ENCODE results near the gene AIF1L. TPM values are rescaled to one million over a fixed set of nuclear protein-coding genes. Genes with fewer than 3 reads are reported as not detected.

The AIF1L gene
- total RNA-seq, 1 donor from 2014 or later, result 23.7 TPM

DNA sequence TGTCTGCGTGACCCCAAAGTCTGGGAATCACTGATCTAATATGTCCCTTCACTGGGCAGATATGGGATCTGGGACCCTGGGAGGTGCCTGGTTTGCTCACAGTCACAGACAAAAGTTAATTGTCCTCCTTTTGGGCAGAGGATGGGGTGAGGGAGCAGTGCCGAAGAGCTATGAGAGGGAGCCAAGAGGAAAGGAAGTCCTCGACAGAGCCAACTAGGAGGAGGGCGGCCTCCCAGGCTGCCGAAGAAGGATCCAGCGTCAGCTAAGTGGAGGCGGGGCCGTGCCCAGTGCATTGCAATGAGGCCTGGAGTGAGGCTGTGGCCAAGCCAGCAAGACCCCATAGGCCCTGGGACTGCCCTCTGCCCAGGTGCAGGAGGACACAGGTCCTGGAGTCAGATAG lies 11.4 kb downstream of the AIF1L start:
- Mint-ChIP-seq H3K27me3 (ENCODE audit: low read depth, unreplicated experiment) (peaks cover 13% of the 10 kb centered on the region), H3K36me3 (ENCODE audit: low read depth, unreplicated experiment) (no peaks in the 10 kb centered on the region), H3K27ac (ENCODE audit: unreplicated experiment) (no peak overlapping the region), H3K4me1 (ENCODE audit: low read depth, unreplicated experiment) (peaks cover 13% of the 10 kb centered on the region), H3K9me3 (ENCODE audit: unreplicated experiment) (peaks cover 3% of the 10 kb centered on the region), H3K4me3 (ENCODE audit: unreplicated experiment) (no peak overlapping the region)
- Histone ChIP-seq H4K20me1 (ENCODE audit: insufficient read depth, low read length) (no peaks in the 10 kb centered on the region), H2AFZ (ENCODE audit: low read depth, low read length) (no peak overlapping the region), H3K36me3 (ENCODE audit: insufficient read depth, low read length) (no peaks in the 10 kb centered on the region), H3K9ac (ENCODE audit: low read length) (no peak overlapping the region), H3K4me2 (ENCODE audit: low read length) (no peak overlapping the region), H3K27ac (ENCODE audit: low read depth, low read length) (no peak overlapping the region), H3K4me1 (ENCODE audit: insufficient read depth, low read length) (peaks cover 5% of the 10 kb centered on the region), H3K27me3 (ENCODE audit: insufficient read depth, low read length) (no peaks in the 10 kb centered on the region), H3K4me3 (ENCODE audit: insufficient read depth, low read depth, low read length) (no peak overlapping the region), H3K9me3 (ENCODE audit: insufficient read depth, low read depth, low read length) (no peaks in the 10 kb centered on the region), H3K79me2 (ENCODE audit: insufficient read depth, low read length) (no peaks in the 10 kb centered on the region)
- FAIRE-seq, result no peak
- TF ChIP-seq, protein P1, sequence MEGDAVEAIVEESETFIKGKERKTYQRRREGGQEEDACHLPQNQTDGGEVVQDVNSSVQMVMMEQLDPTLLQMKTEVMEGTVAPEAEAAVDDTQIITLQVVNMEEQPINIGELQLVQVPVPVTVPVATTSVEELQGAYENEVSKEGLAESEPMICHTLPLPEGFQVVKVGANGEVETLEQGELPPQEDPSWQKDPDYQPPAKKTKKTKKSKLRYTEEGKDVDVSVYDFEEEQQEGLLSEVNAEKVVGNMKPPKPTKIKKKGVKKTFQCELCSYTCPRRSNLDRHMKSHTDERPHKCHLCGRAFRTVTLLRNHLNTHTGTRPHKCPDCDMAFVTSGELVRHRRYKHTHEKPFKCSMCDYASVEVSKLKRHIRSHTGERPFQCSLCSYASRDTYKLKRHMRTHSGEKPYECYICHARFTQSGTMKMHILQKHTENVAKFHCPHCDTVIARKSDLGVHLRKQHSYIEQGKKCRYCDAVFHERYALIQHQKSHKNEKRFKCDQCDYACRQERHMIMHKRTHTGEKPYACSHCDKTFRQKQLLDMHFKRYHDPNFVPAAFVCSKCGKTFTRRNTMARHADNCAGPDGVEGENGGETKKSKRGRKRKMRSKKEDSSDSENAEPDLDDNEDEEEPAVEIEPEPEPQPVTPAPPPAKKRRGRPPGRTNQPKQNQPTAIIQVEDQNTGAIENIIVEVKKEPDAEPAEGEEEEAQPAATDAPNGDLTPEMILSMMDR (IDR thresholded peaks at IDR 0.05; ENCODE audit: insufficient read depth, low read depth, low read length), result no peak
- TF ChIP-seq EZH2 (IDR thresholded peaks at IDR 0.05; ENCODE audit: insufficient read depth, low read length), result no peak
- DNase-seq (ENCODE audit: low read depth), result no peak

DNA sequence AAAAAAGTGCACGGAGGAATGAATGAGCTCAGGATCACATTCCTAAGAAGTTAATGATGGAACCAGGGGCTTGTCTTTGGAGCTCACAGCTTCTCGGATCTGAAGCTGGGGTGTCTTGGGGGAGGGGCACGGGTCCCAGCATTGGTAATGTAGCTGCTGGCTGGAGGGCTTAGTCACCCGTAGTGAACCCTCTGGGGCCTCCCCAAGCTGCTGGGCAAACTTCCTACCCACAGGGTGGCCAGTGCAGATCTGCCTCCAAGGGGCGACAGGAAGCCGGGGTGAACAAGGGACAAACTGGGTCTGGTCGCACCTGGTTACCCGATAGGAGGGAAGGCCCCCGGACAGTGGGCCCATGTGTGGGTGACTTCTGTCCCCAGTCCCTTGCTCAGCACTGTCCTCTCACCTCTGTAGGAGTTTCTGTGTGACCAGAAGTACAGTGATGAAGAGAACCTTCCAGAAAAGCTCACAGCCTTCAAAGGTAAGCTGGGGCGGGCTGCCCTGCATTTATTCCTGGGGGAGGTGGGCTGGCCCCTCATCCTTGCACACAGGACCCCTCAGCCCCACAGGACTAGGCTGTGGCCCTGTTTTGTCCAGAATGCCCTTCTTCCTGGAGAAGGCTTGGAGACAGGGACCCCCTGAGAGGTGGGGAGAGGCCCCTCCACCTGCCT lies 15.0 kb downstream of the AIF1L start:
- H3K4me3 ChIP-seq (ENCODE audit: insufficient read depth, low read depth, low read length), result no peak overlapping the region

DNA sequence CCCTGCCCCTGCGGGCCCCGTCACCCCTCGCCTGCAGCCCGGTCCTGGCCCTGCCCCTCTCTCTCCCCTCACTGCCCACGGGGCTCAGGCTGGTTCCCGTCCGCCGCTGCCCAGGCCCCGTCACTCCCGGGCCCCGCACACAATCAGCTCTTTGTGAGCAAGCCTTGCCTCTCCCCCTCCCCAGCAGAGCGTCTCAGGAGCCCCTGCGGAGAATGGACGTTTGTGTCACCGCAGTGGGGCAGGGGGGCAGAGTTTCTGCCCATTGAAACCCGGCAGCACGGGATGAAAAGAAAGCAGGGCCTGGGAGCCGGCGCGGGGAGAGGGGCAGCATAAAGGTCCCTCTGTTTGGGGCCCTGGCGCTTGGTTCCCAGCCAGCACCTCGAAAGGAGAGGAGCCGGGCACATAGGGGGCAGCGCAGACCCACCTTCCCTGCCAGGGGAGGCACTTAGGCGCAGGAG lies 15.6 kb downstream of the AIF1L start:
- no peak for DNase-seq (ENCODE audit: low read depth)
- H3K9ac ChIP-seq (ENCODE audit: low read length), result no peak overlapping the region
- Mint-ChIP-seq H3K9me3 (ENCODE audit: unreplicated experiment) (no peaks in the 10 kb centered on the region), H3K27ac (ENCODE audit: unreplicated experiment) (no peak overlapping the region), H3K27me3 (ENCODE audit: low read depth, unreplicated experiment) (peaks cover 3% of the 10 kb centered on the region), H3K36me3 (ENCODE audit: low read depth, unreplicated experiment) (no peaks in the 10 kb centered on the region), H3K4me1 (ENCODE audit: low read depth, unreplicated experiment) (peaks cover 16% of the 10 kb centered on the region), H3K4me3 (ENCODE audit: unreplicated experiment) (peak overlapping the region; percentile 34)
- H3K4me2 ChIP-seq (ENCODE audit: low read length), result peak overlapping the region; percentile 26
- peaks cover 7% of the 10 kb centered on the region for H3K4me1 ChIP-seq (ENCODE audit: insufficient read depth, low read length)
- no peaks in the 10 kb centered on the region for H3K79me2 ChIP-seq (ENCODE audit: insufficient read depth, low read length)
- H3K9me3 ChIP-seq (ENCODE audit: insufficient read depth, low read depth, low read length), result no peaks in the 10 kb centered on the region
- H3K4me3 ChIP-seq (ENCODE audit: insufficient read depth, low read depth, low read length), result no peak overlapping the region
- H3K27me3 ChIP-seq (ENCODE audit: insufficient read depth, low read length), result no peaks in the 10 kb centered on the region
- FAIRE-seq, result no peak
- H3K36me3 ChIP-seq (ENCODE audit: insufficient read depth, low read length), result no peaks in the 10 kb centered on the region
- no peak overlapping the region for H3K27ac ChIP-seq (ENCODE audit: low read depth, low read length)
- H4K20me1 ChIP-seq (ENCODE audit: insufficient read depth, low read length), result no peaks in the 10 kb centered on the region
- peak overlapping the region; percentile 41 for H2AFZ ChIP-seq (ENCODE audit: low read depth, low read length)
- no peak for TF ChIP-seq EZH2 (IDR thresholded peaks at IDR 0.05; ENCODE audit: insufficient read depth, low read length)
- TF ChIP-seq, protein P1 (IDR thresholded peaks at IDR 0.05; ENCODE audit: insufficient read depth, low read depth, low read length), result no peak

More for the DNA sequence above, 15.0 kb downstream of the AIF1L start:
- FAIRE-seq (no peak), DNase-seq (ENCODE audit: low read depth) (no peak)
- H3K36me3 Mint-ChIP-seq (ENCODE audit: low read depth, unreplicated experiment), result no peaks in the 10 kb centered on the region
- Histone ChIP-seq H3K36me3 (ENCODE audit: insufficient read depth, low read length) (no peaks in the 10 kb centered on the region), H3K9me3 (ENCODE audit: insufficient read depth, low read depth, low read length) (no peaks in the 10 kb centered on the region), H3K27me3 (ENCODE audit: insufficient read depth, low read length) (no peaks in the 10 kb centered on the region), H3K79me2 (ENCODE audit: insufficient read depth, low read length) (no peaks in the 10 kb centered on the region), H3K4me2 (ENCODE audit: low read length) (peak overlapping the region; percentile 14), H3K27ac (ENCODE audit: low read depth, low read length) (no peak overlapping the region), H4K20me1 (ENCODE audit: insufficient read depth, low read length) (no peaks in the 10 kb centered on the region), H3K4me1 (ENCODE audit: insufficient read depth, low read length) (peaks cover 5% of the 10 kb centered on the region), H2AFZ (ENCODE audit: low read depth, low read length) (peak overlapping the region; percentile 41), H3K9ac (ENCODE audit: low read length) (no peak overlapping the region)
- H3K27ac Mint-ChIP-seq (ENCODE audit: unreplicated experiment), result peak overlapping the region; percentile 34
- no peak overlapping the region for H3K4me3 Mint-ChIP-seq (ENCODE audit: unreplicated experiment)
- H3K27me3 Mint-ChIP-seq (ENCODE audit: low read depth, unreplicated experiment), result peaks cover 3% of the 10 kb centered on the region
- TF ChIP-seq EZH2 (IDR thresholded peaks at IDR 0.05; ENCODE audit: insufficient read depth, low read length), result no peak
- peaks cover 16% of the 10 kb centered on the region for H3K4me1 Mint-ChIP-seq (ENCODE audit: low read depth, unreplicated experiment)
- H3K9me3 Mint-ChIP-seq (ENCODE audit: unreplicated experiment), result no peaks in the 10 kb centered on the region

Measured in astrocyte (in vitro differentiated cells and primary cell).